Fibroblast of skin of right quadriceps (primary cell): ENCODE results near the gene OR8H2.
"Not testable (repeated sequence)": the region's sequence is repeated elsewhere in the genome, so short reads cannot be mapped to it uniquely, and the experiment has no call there.

ENCODE experiments used
- DNase-seq: peaks from one replicate; pipeline ENCODE4 v3.0.0-alpha.2; 2013

The OR8H2 gene, protein sequence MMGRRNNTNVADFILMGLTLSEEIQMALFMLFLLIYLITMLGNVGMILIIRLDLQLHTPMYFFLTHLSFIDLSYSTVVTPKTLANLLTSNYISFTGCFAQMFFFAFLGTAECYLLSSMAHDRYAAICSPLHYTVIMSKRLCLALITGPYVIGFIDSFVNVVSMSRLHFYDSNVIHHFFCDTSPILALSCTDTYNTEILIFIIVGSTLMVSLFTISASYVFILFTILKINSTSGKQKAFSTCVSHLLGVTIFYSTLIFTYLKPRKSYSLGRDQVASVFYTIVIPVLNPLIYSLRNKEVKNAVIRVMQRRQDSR

GRCh38 chr11:56103210-56103737 is at the start of gene OR8H2:
OR8H2 (plus strand) TSS chr11:56103687; CDS start chr11:56105043, 1,356 bp downstream.
- no peak for DNase-seq

DNA sequence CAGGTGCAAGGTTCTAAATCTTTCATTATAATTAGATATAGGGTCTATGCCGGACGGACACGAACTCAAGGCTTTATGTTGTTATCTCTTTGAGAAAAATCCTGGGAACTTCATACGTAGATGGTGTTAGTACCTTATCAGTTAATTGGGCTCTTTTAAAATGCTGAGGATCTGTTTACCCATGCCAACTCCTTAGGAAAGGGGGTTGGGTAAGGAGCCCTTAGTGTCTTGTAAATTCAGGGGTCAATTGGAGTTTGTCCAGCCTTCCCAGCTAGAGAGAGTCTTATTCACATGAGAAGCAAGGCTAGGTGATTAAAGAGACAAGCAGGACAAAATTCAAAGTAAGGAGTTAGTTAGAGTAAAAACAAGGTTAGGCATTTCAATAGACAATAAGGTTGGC is 47.1 kb upstream of the OR8H2 start:
- not testable (repeated sequence) for DNase-seq

GRCh38 chr11:56057661-56058237 is 45.7 kb upstream of the OR8H2 start:
- not testable (repeated sequence) for DNase-seq

DNA sequence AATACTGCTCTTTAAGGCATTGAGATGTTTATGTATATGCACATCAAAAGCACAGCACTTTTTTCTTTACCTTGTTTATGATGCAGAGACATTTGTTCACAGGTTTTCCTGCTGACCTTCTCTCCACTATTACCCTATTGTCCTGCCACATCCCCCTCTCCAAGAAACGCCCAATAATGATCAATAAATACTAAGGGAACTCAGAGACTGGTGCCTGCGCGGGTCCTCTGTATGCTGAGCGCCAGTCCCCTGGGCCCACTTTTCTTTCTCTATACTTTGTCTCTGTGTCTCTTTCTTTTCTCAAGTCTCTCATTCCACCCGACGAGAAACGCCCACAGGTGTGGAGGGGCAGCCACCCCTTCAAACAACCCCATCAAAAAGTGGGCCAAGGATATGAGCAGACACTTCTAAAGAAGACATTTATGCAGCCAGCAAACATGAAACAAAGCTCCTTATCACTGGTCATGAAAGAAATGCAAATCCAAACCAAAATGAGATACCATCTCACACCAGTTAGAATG is 45.2 kb upstream of the OR8H2 start:
- not testable (repeated sequence) for DNase-seq

DNA sequence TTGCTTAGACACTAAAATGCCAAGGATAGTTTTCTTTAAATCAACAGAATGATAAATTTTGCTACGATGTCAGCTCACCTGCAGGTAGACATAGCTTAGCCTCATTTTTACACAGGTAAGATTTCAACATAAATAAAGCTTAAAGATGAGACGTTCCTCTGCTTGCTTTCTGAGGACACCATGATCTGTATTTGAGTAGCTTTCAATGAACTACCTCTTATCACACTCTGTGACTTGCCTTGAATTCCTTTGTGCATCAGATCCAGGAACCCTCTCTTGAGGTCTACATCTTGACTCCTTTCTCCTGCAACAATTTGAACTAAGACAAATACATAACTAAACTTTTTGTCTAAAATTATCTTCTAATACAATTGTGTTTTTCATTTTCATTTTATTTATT is 36.5 kb upstream of the OR8H2 start:
- DNase-seq, result no peak

GRCh38 chr11:56089697-56090096 is 13.8 kb upstream of the OR8H2 start:
- DNase-seq, result no peak

DNA sequence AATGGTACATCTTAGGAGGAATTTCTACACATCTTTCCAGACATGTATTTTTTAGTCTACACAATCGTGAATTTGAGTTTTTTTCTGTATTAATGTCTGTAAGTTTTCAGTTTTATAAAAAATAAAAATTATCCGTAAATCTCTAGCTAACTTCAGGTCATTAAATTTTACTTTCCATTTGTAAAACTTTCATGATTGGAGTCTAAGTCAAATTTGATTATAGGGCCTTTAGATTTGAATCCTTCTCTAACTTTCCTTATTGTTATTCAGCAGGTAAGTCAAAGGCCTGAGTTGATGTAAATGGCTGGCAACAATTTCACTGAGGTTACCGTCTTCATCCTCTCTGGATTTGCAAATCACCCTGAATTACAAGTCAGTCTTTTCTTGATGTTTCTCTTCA is 10.5 kb upstream of the OR8H2 start, which contains the start of gene OR8I2:
Gene OR8I2 (plus strand): TSS at position 301 of the 400 bp plus-strand sequence. CDS start 0 bp downstream, at position 301.
- no peak for DNase-seq

DNA sequence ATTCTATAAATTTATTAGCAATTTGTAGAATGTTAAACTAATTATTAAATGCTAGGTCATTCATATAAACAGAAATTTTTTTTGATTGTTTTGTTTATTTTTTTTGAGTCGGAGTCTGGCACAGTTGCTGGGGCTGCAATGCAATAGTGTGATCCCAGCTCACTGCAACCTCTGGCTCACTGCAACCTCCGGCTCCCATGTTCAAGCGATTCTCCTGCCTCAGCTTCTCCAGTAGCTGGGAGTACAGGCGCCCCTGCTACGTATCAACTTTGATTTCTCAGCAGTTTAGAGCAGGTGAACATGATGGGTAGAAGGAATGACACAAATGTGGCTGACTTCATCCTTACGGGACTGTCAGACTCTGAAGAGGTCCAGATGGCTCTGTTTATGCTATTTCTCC is 18.6 kb downstream of the OR8H2 start, which contains the start of gene OR8H3:
Gene OR8H3 (plus strand): TSS at position 301 of the 400 bp plus-strand sequence. CDS start 0 bp downstream, at position 301.
- DNase-seq, result no peak

DNA sequence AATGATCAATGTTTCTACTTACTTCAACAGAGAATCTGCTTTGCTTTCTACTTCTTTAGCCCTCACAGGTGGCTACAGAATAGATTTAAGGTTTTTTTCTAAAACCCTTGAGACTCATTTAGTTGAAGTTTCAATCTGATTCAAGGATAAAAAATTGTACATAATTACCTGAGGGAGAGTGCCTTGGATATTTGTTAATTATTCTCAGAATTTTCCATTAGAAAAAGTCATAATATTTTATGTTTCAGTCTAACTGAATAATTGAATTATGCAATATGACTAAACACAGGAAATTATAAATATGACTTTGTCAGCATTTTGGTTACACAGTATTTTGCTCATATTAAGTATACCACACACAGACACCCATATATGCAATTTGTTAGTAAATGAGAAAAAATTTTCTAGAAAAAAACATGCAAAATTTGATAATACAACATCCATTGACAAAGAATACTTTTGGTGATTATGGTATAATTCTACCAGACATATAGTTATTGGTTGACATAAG is 36.7 kb downstream of the OR8H2 start, which contains the start of gene OR8J3:
Gene OR8J3 (minus strand): TSS at position 51 of the 511 bp plus-strand sequence. CDS start 2,483 bp downstream, outside the sequence.
- DNase-seq, result no peak

GRCh38 chr11:56143681-56144080 is 40.2 kb downstream of the OR8H2 start:
- not testable (repeated sequence) for DNase-seq

- DNase-seq, result no peak
These were observed 47.9 kb downstream of the OR8H2 start for GRCh38 chr11:56151376-56151775.

DNA sequence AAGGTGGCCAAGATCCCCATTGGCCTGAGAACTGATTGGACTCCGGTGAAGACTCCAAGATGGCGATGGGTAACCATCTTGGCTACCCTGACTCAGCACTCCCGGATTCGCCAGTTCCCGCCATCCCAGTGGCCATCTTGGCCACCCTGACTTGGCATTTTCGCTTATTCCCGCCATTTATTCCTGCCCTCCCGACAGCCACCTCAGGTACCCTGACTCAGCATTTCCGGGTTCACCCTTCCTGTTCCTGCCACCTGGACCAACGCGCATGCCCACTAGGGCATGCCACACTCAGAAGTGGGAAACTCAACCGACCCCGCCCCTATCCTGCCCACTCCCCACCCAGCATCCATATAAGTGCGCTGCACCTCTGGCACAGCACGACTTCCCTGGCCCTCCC is 48.8 kb downstream of the OR8H2 start:
- no peak for DNase-seq
